Stimulated activated CD8-positive, alpha-beta memory T cell treated with anti-CD3 and anti-CD28 coated beads, Interleukin-12 subunit alpha, Interleukin-12 subunit beta, amount 100 ng/mL, for 4 hours (primary cell): ENCODE results near the gene FGF22.
A peak's percentile ranks its signal among the peaks of the same experiment; 100 is the strongest.

Experiments used
- DNase-seq: peaks from one replicate; pipeline ENCODE4 v3.0.0-alpha.2; 2020; ENCODE audit warnings: low read depth

FGF22 gene

GRCh38 chr19:644363-644762, 4.7 kb downstream of the FGF22 start:
- DNase-seq = no peak

GRCh38 chr19:644789-645188, 5.1 kb downstream of the FGF22 start:
- DNase-seq = no peak

- DNase-seq = no peak
These were observed 6.5 kb downstream of the FGF22 start for GRCh38 chr19:645912-646778.

GRCh38 chr19:646779-647565, 7.3 kb downstream of the FGF22 start:
- DNase-seq = no peak

GRCh38 chr19:647566-648284, 8.0 kb downstream of the FGF22 start:
- no peak for DNase-seq

- DNase-seq = no peak
These were observed 8.6 kb downstream of the FGF22 start for GRCh38 chr19:648305-648704.

- no peak for DNase-seq
These were observed 9.5 kb downstream of the FGF22 start for GRCh38 chr19:648904-649801.

- no peak for DNase-seq
These were observed 10.4 kb downstream of the FGF22 start for GRCh38 chr19:650121-650520.

GRCh38 chr19:651114-651818, 11.6 kb downstream of the FGF22 start:
- no peak for DNase-seq

GRCh38 chr19:651991-652390, 12.3 kb downstream of the FGF22 start:
- DNase-seq = no peak

GRCh38 chr19:652467-653389, 13.0 kb downstream of the FGF22 start:
- no peak for DNase-seq

- no peak for DNase-seq
These were observed 13.7 kb downstream of the FGF22 start for GRCh38 chr19:653425-653824.

GRCh38 chr19:655691-656090, 16.0 kb downstream of the FGF22 start:
- no peak for DNase-seq

- no peak for DNase-seq
These were observed 17.3 kb downstream of the FGF22 start for GRCh38 chr19:656751-657559.

- DNase-seq = no peak
These were observed 17.9 kb downstream of the FGF22 start for GRCh38 chr19:657611-658010.

GRCh38 chr19:658059-658839, 18.6 kb downstream of the FGF22 start:
- DNase-seq = no peak

GRCh38 chr19:658916-659839, 19.5 kb downstream of the FGF22 start:
- DNase-seq = peak; percentile 50
